Right cardiac atrium (tissue), 5 donors: Measurements from ENCODE around the gene AKT1S1. TPM values are rescaled to one million over a fixed set of nuclear protein-coding genes. Genes with fewer than 3 reads are reported as not detected.

Experiments
- ATAC-seq, 2 donors: fragments of 200-7000 bp; cut with Tn5 transposase; one replicate each; pipeline versions ENCODE4 v1.8.0 to v1.9.1; 2020; ENCODE audit warnings: moderate library complexity in 2 of 2, mild to moderate bottlenecking in 1 of 2
- DNase-seq, 3 donors: peaks; one replicate each; pipeline ENCODE4 v3.0.0-alpha.2; 2020
- H3K27ac ChIP-seq: one replicate; pipeline ENCODE4 v1.5.1; 2013; ENCODE audit warnings: mild to moderate bottlenecking, low read length, control low read depth, moderate library complexity
- H3K27me3 ChIP-seq: one replicate; pipeline ENCODE4 v1.6.1; 2013; ENCODE audit not compliant: control insufficient read depth, insufficient read depth
- H3K4me1 ChIP-seq: one replicate; pipeline ENCODE4 v1.6.1; 2013; ENCODE audit warnings: low read length; ENCODE audit not compliant: control insufficient read depth, insufficient read depth
- H3K4me3 ChIP-seq: one replicate; pipeline ENCODE4 v1.5.1; 2013; ENCODE audit warnings: low read length, control low read depth
- H3K9me3 ChIP-seq: one replicate; pipeline ENCODE4 v1.6.1; 2013; ENCODE audit warnings: low read length; ENCODE audit not compliant: control insufficient read depth
- WGBS: extraction: QIAGEN DNeasy Blood & Tissue Kit; methylation state at CpG from one replicate; pipeline ENCODE4 v1.1.7; 2013; 5-methylcytosine and 5-hydroxymethylcytosine counted together
- intact Hi-C, 4 donors: fragments of 100-400 bp; cut with DNase I; formaldehyde crosslinking; loops; one replicate each; pipeline versions ENCODE4 v1.11.0 to v1.14.0; 2022 to 2023
- polyA plus RNA-seq: library from polyadenylated mRNA; stranded (reverse); fragments of 200-250 nt; gene quantifications from one replicate; pipeline ENCODE4 v1.2.3, GENCODE V29; 2013
- total RNA-seq, 4 donors: library from RNA; stranded (reverse); fragmentation: NEBNext Ultra II Directional; extraction: Animal tissue kit (Norgen Biotek cat#: 25700); gene quantifications; one replicate each; pipeline ENCODE4 v1.2.1, GENCODE V29; 2021
- donor health status: healthy with polysubstance abuse.
- donor health status: DM: no; HTN: yes; CAD: no.
- donor health status: DM: no; HTN: no; CAD: no.
- donor health status: DM: no; HTN: yes; CAD: no; lungs with severe emphysema.
- donor health status: DM: yes; HTN: yes; CAD: no.

Gene AKT1S1
- total and polyA plus RNA-seq, 5 donors = 32.4 to 40.2 (median 36.4) TPM

DNA sequence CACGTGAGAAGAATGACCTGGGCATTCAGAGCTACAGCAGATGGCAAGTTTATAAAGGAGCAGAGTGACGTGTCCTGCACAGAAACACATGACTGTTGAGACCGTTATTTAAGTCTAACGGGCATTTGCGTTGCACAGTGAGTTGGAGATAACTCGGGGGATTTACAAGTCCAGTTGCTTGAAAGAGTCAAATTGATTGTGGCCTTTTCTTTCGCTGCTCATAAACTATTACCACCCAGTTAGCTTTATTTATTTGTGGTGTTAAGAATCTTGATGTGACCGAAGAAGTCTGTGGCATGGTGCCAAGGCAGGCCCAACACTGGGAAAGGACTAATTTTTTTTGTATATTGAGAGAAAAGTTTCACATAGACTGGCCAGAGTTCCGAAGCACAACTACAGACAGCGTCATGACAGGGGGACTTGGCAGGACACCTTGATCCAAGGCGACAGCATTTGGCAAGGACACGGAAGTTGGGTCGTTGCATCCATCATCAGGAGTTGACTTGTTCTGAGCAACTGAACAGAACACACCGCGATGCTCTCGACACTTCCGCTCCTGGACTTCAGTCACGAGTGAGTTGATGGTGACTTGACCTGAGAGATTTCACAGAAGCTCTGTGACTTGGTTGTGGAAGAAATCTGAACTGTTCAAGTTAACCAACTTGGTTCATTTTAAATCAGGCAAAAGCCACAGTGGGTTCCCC, 38.1 kb downstream of the AKT1S1 start:
- intact Hi-C loops = no loop called here
- no peak overlapping the region for H3K4me3 ChIP-seq
- H3K27me3 ChIP-seq = no peaks in the 10 kb centered on the region
- DNase-seq (peak in 1 of 3 donors; percentile 2), ATAC-seq (no peak)
- WGBS = 74% methylated on average over 18 of the region's 18 CpGs
- H3K4me1 ChIP-seq = no peaks in the 10 kb centered on the region
- peak overlapping the region; percentile 18 for H3K27ac ChIP-seq
- H3K9me3 ChIP-seq = no peaks in the 10 kb centered on the region

DNA sequence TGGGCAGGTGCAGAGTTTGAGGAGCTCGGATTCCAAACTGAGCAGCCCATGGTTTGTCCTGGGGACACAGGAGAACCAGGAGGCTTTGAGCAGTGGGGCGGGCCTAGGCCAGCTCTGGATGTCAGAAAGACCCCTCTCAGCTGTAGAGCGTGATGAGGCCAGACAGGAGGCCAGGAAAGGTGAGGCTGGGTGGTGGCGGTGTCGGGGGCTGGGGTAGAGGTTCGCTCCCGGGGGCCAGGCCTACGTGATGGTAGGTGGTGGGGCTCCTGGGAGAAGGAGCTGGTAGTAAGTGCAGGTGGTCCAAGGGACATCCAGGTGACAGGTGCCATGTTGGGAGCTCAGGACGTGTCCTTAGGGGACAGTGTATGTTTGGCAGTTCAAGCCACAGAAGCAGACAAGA, 39.7 kb downstream of the AKT1S1 start:
- intact Hi-C loops = no loop called here
- Histone ChIP-seq H3K4me1 (no peaks in the 10 kb centered on the region), H3K27ac (no peak overlapping the region), H3K27me3 (no peaks in the 10 kb centered on the region), H3K4me3 (no peak overlapping the region), H3K9me3 (no peaks in the 10 kb centered on the region)
- no peak for ATAC-seq
- 97% methylated on average over 9 of the region's 9 CpGs for WGBS
- peak in 1 of 3 donors; percentile 28 for DNase-seq

DNA sequence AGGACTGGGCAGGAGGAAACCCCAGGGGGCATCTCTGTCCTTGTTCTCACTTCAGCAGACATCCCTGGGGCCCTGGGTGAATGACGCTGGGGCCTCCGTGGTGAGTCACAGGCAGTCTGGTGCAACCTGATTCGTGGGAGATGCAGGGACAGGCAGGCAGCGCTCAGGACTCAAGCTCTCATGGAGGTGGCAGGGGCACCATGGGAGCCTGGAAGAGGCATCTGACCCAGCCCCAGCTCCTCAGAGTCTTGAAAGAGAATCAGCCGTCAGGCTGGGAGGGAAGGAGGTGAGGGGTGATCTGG, 40.2 kb downstream of the AKT1S1 start:
- no peak overlapping the region for H3K4me3 ChIP-seq
- intact Hi-C loops = no loop called here
- no peak for DNase-seq
- no peak overlapping the region for H3K27ac ChIP-seq
- no peaks in the 10 kb centered on the region for H3K27me3 ChIP-seq
- whole genome bisulfite sequencing = 90% methylated on average over 5 of the region's 5 CpGs
- no peaks in the 10 kb centered on the region for H3K9me3 ChIP-seq
- no peak for ATAC-seq
- no peaks in the 10 kb centered on the region for H3K4me1 ChIP-seq

DNA sequence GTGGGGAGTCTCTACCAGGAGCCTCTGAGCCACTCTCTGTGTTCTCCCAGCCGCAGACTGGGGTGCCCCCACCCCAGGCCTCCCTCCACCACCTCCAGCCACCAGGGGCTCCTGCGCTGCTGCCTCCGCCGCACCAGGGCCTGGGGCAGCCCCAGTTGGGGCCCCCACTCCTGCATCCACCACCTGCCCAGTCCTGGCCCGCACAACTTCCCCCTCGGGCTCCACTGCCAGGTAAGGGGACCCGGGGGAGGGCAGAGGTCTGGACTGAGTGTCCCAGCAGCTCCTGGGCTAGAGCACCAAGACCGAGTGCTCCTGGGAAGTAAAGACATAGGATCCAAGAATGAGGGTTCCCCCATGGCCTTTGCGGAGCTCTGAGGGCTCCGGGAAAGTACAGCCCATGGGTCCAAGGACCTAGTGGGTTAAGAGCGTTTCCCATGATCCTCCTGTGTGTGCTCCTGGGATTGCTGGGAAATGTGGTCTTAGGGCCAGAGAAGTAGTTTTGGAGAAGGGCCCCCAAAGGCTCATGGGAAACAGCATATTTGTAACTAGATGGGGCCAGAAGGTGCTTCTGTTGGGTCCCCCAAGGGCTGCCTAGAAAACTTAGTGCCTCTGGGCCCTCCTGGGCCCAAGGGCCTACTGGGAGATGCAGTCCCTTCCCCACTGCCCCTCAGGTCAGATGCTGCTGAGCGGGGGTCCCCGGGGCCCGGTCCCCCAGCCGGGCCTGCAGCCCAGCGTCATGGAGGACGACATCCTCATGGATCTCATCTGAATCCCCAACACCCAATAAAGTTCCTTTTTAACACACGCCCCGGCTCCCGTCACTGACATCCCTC, 40.8 kb downstream of the AKT1S1 start:
- Histone ChIP-seq H3K27ac (no peak overlapping the region), H3K27me3 (no peaks in the 10 kb centered on the region), H3K4me3 (no peak overlapping the region), H3K9me3 (no peaks in the 10 kb centered on the region), H3K4me1 (no peaks in the 10 kb centered on the region)
- WGBS = 94% methylated on average over 20 of the region's 20 CpGs
- DNase-seq (peak in 1 of 3 donors; percentile 56), ATAC-seq (no peak)
- intact Hi-C loops = no loop called here

DNA sequence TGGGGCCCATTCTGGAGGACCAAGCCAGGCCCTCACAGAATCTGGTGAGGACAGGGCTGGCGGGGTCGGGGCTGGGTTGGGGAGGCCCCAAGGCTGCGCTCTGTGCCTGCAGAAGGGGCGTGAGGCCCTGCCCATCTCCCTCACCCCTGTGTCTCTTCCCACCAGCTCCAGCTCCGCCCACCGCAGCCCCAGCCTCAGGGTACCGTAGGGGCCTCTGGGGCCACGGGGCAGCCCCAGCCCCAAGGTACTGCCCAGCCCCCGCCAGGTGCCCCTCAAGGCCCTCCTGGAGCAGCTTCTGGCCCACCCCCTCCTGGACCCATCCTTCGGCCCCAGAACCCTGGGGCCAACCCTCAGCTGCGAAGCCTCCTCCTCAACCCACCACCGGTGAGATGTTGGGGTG, 41.6 kb downstream of the AKT1S1 start:
- DNase-seq = no peak
- no peak overlapping the region for H3K27ac ChIP-seq
- H3K4me3 ChIP-seq = no peak overlapping the region
- intact Hi-C loops = no loop called here
- no peaks in the 10 kb centered on the region for H3K4me1 ChIP-seq
- H3K27me3 ChIP-seq = no peaks in the 10 kb centered on the region
- 95% methylated on average over 12 of the region's 12 CpGs for WGBS
- H3K9me3 ChIP-seq = no peaks in the 10 kb centered on the region
- ATAC-seq = peak in 1 of 2 donors; percentile 7

DNA sequence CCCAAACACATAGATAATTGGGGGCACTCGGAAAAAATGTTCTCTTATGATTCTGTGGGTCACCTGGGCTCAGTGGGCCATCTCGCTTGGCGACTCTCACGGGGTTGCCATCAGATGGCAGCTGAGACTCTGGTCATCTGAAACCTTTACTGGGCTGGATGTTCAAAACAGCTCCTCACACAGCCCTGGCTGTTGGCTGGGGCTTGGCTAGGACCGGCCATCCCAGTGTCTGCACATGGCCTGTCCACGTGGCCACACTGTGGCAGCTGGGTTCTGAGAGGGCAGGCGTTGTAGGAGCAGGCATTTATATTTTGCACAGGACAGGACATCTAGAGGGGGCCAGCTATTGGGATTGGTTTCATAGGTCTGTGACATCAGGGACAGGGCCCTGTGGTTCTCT, 43.6 kb downstream of the AKT1S1 start:
- H3K4me3 ChIP-seq = no peak overlapping the region
- intact Hi-C loops = no loop called here
- H3K27ac ChIP-seq = no peak overlapping the region
- WGBS = 87% methylated on average over 7 of the region's 7 CpGs
- H3K27me3 ChIP-seq = no peaks in the 10 kb centered on the region
- H3K4me1 ChIP-seq = no peaks in the 10 kb centered on the region
- no peaks in the 10 kb centered on the region for H3K9me3 ChIP-seq
- DNase-seq (peak in 1 of 3 donors; percentile 30), ATAC-seq (no peak)

DNA sequence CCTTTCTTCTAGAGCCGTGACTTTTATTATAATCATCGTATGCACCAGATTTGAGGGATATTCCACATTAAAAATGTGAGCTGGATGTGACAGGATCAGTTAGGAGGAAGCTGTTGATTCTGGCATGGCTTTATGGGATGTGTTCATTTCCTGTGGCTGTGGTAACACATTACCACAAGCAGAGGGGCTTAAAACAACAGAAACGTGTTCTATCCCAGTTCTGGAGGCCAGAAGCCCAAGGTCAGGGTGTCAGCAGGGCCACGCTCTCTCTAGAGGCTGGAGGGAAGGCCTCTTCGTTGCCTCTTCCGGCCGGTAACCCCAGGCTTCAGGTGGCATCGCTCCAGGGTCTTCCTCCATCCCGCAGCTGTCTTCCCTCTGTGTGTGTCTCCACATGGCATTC, 44.6 kb downstream of the AKT1S1 start:
- intact Hi-C loops = no loop called here
- no peak overlapping the region for H3K4me3 ChIP-seq
- H3K4me1 ChIP-seq = no peaks in the 10 kb centered on the region
- H3K27me3 ChIP-seq = no peaks in the 10 kb centered on the region
- ATAC-seq = no peak
- no peaks in the 10 kb centered on the region for H3K9me3 ChIP-seq
- no peak overlapping the region for H3K27ac ChIP-seq
- 55% methylated on average over 9 of the region's 9 CpGs for WGBS
- DNase-seq = no peak

DNA sequence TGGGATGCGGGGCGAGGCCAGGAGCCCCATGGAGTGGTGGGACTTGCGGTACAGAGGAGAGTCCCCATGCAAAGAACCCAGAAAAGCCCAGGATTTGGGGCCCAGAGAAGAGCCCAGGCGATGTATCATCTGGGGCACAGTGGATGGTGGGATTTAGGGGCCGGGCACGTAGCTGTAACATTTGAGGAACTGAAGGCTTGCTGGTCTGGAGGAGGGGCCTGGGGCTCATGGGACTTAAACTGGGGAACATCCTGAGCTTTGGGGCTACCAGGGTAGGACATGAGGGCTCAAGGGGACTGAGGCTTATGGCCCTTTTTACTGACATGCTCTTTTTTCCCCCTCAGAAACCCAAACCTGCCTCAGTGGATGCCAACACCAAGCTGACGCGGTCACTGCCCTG, 45.6 kb downstream of the AKT1S1 start:
- no peak overlapping the region for H3K27ac ChIP-seq
- no peaks in the 10 kb centered on the region for H3K27me3 ChIP-seq
- DNase-seq (no peak), ATAC-seq (no peak)
- no peak overlapping the region for H3K4me3 ChIP-seq
- H3K4me1 ChIP-seq = no peaks in the 10 kb centered on the region
- no peaks in the 10 kb centered on the region for H3K9me3 ChIP-seq
- intact Hi-C loops = no loop called here
- WGBS = 95% methylated on average over 8 of the region's 8 CpGs

DNA sequence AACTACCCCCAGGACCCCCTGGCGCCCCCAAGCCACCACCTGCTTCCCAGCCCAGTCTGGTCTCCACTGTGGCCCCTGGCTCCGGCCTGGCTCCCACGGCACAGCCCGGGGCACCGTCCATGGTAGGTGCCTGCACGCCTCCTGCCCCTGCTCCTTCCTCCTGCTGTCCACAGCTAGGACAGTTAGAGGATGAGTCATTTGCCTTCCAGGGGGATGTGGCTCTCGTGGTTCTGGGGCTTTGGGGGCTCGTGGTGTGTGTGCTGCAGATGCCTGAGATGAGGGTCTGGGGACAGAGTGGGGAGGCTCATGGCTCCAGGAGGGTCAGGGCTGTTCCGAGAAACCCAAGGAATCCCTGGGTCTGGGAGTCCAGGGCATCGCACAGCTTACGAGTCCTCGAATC, 46.4 kb downstream of the AKT1S1 start:
- Histone ChIP-seq H3K27me3 (no peaks in the 10 kb centered on the region), H3K4me1 (no peaks in the 10 kb centered on the region), H3K4me3 (no peak overlapping the region), H3K27ac (no peak overlapping the region), H3K9me3 (no peaks in the 10 kb centered on the region)
- ATAC-seq = no peak
- intact Hi-C loops = no loop called here
- peak in 1 of 3 donors; percentile 49 for DNase-seq
- 90% methylated on average over 12 of the region's 12 CpGs for WGBS

DNA sequence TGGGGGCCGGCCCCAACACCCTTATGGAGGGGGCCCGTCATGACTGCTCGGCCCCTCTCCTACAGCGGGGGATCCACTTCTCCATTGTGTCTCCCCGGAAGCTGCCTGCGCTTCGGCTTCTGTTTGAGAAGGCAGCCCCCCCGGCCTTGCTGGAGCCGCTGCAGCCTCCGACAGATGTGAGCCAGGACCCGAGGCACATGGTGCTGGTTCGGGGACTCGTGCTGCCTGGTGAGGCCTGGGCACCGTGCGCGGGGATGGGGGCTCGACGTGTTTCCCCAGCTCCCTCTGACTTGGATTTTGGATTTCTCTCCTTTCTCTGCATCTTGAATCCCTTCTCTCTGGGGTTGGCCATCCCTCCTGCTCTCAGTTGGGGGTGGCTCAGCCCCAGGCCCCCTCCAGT, 47.4 kb downstream of the AKT1S1 start:
- intact Hi-C loops = no loop called here
- Histone ChIP-seq H3K27me3 (no peaks in the 10 kb centered on the region), H3K4me3 (no peak overlapping the region), H3K9me3 (no peaks in the 10 kb centered on the region), H3K27ac (no peak overlapping the region), H3K4me1 (no peaks in the 10 kb centered on the region)
- ATAC-seq (no peak), DNase-seq (peak in 1 of 3 donors; percentile 32)
- WGBS = 95% methylated on average over 18 of the region's 18 CpGs

DNA sequence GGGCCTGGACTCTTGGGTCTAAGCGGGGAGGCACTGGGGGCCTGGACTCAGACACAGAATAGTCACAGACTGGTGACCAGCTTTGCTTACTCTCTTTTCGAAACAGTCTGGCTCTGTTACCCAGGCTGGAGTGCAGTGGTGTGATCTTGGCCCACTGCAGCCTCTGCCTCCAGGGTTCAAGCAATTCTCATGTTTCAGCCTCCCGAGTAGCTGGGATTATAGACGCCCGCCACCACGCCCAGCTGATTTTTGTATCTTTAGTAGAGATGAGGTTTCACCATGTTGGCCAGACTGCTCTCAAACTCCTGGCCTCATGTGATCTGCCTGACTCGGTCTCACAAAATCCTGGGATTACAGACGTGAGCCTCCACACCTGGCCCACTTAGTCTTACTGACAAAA, 48.0 kb downstream of the AKT1S1 start:
- no peaks in the 10 kb centered on the region for H3K9me3 ChIP-seq
- intact Hi-C loops = no loop called here
- no peak overlapping the region for H3K27ac ChIP-seq
- 94% methylated on average over 8 of the region's 8 CpGs for WGBS
- ATAC-seq (no peak), DNase-seq (no peak)
- H3K4me3 ChIP-seq = no peak overlapping the region
- H3K4me1 ChIP-seq = no peaks in the 10 kb centered on the region
- no peaks in the 10 kb centered on the region for H3K27me3 ChIP-seq
